Neuronal stem cell (in vitro differentiated cells): ENCODE results near the gene GPATCH1.
A peak's percentile ranks its signal among the peaks of the same experiment; 100 is the strongest.

Experiments used
- DNase-seq: peaks from one replicate; pipeline ENCODE4 v3.0.0-alpha.2; 2013; ENCODE audit warnings: low spot score
- H2AFZ ChIP-seq: one replicate; pipeline ENCODE4 v1.6.1; 2013; ENCODE audit warnings: mild to moderate bottlenecking, low read length, inconsistent platforms
- H2AK5ac ChIP-seq: 2 replicates; pipeline ENCODE4 v1.6.1; 2013; ENCODE audit warnings: low read depth, mild to moderate bottlenecking, inconsistent platforms, low read length, moderate library complexity, mixed read lengths
- H2BK120ac ChIP-seq: 2 replicates; pipeline ENCODE4 v1.6.1; 2013; ENCODE audit warnings: low read depth, mild to moderate bottlenecking, inconsistent platforms, low read length, moderate library complexity, mixed read lengths
- H2BK12ac ChIP-seq: one replicate; pipeline ENCODE4 v1.6.1; 2013; ENCODE audit warnings: low read length, inconsistent platforms
- H2BK15ac ChIP-seq: 2 replicates; pipeline ENCODE4 v1.6.1; 2013; ENCODE audit warnings: mild to moderate bottlenecking, low read length, inconsistent platforms, mixed read lengths
- H2BK5ac ChIP-seq: one replicate; pipeline ENCODE4 v1.6.1; 2013; ENCODE audit warnings: inconsistent platforms, mild to moderate bottlenecking, low read length, moderate library complexity
- H3K14ac ChIP-seq: one replicate; pipeline ENCODE4 v1.6.1; 2013; ENCODE audit warnings: low read length, inconsistent platforms
- H3K18ac ChIP-seq: 2 replicates; pipeline ENCODE4 v1.6.1; 2013; ENCODE audit warnings: low read length, inconsistent platforms
- H3K23ac ChIP-seq: 2 replicates; pipeline ENCODE4 v1.6.1; 2013; ENCODE audit warnings: low read depth, mild to moderate bottlenecking, mixed read lengths, low read length, inconsistent platforms; ENCODE audit not compliant: poor library complexity
- H3K27ac ChIP-seq: replicated peaks from 3 replicates; pipeline ENCODE4 v1.5.1; 2013; ENCODE audit warnings: low read length, inconsistent platforms
- H3K27me3 ChIP-seq, 3 experiments: 2 replicates each; pipeline ENCODE4 v1.6.1; 2013; ENCODE audit warnings: low read length in 3 of 3, mild to moderate bottlenecking in 2 of 3, inconsistent platforms in 1 of 3, low read depth in 1 of 3, mixed read lengths in 1 of 3, moderate library complexity in 1 of 3; ENCODE audit not compliant: control insufficient read depth in 3 of 3, insufficient read depth in 3 of 3
- H3K36me3 ChIP-seq, 2 donors: replicated peaks in 1 of 2; 2 replicates each; pipeline ENCODE4 v1.6.1; 2013; ENCODE audit warnings: low read length in 2 of 2; ENCODE audit not compliant: control insufficient read depth in 2 of 2, insufficient read depth in 2 of 2
- H3K4ac ChIP-seq: 2 replicates; pipeline ENCODE4 v1.6.1; 2013; ENCODE audit warnings: inconsistent platforms, mild to moderate bottlenecking, low read length, moderate library complexity
- H3K4me1 ChIP-seq, 2 donors: 1 replicate in 1 of 2; 2 replicates in 1 of 2; pipeline ENCODE4 v1.6.1; 2013; ENCODE audit warnings: low read length in 2 of 2, low read depth in 1 of 2; ENCODE audit not compliant: control insufficient read depth in 2 of 2, insufficient read depth in 1 of 2
- H3K4me2 ChIP-seq: one replicate; pipeline ENCODE4 v1.6.1; 2013; ENCODE audit warnings: mild to moderate bottlenecking, low read length, inconsistent platforms; ENCODE audit not compliant: insufficient read depth, poor library complexity, severe bottlenecking
- H3K4me3 ChIP-seq, 2 donors: 2 replicates each; pipeline ENCODE4 v1.5.1; 2013; ENCODE audit warnings: low read length in 2 of 2, mild to moderate bottlenecking in 2 of 2, inconsistent platforms in 1 of 2, moderate library complexity in 1 of 2
- H3K79me1 ChIP-seq: one replicate; pipeline ENCODE4 v1.6.1; 2013; ENCODE audit warnings: low read depth, mild to moderate bottlenecking, inconsistent platforms, low read length, moderate library complexity
- H3K9ac ChIP-seq: one replicate; pipeline ENCODE4 v1.6.1; 2013; ENCODE audit warnings: mild to moderate bottlenecking, low read depth, low read length, inconsistent platforms; ENCODE audit not compliant: poor library complexity
- H3K9me3 ChIP-seq, 2 donors: replicated peaks in 1 of 2; 2 replicates each; pipeline versions ENCODE3 to v1.6.1; 2013; ENCODE audit warnings: low read length in 2 of 2, mild to moderate bottlenecking in 2 of 2, inconsistent platforms in 1 of 2, low read depth in 1 of 2, mixed read lengths in 1 of 2, moderate library complexity in 1 of 2; ENCODE audit not compliant: control insufficient read depth in 2 of 2, insufficient read depth in 1 of 2
- H4K8ac ChIP-seq: one replicate; pipeline ENCODE4 v1.6.1; 2013; ENCODE audit warnings: low read depth, mild to moderate bottlenecking, inconsistent platforms, low read length, moderate library complexity
- H4K91ac ChIP-seq: one replicate; pipeline ENCODE4 v1.6.1; 2013; ENCODE audit warnings: low read length, low read depth, mild to moderate bottlenecking, inconsistent platforms; ENCODE audit not compliant: poor library complexity
- WGBS, 2 donors: extraction: QIAGEN DNeasy Blood & Tissue Kit; methylation state at CpG; one replicate each; pipeline ENCODE4 v1.1.7; 2013; ENCODE audit warnings: missing lambda C conversion rate in 2 of 2, mixed read lengths in 1 of 2; ENCODE audit not compliant: insufficient read length in 2 of 2, insufficient replicate concordance in 1 of 2; ENCODE audit errors: extremely low coverage in 2 of 2; 5-methylcytosine and 5-hydroxymethylcytosine counted together

GPATCH1 gene

DNA sequence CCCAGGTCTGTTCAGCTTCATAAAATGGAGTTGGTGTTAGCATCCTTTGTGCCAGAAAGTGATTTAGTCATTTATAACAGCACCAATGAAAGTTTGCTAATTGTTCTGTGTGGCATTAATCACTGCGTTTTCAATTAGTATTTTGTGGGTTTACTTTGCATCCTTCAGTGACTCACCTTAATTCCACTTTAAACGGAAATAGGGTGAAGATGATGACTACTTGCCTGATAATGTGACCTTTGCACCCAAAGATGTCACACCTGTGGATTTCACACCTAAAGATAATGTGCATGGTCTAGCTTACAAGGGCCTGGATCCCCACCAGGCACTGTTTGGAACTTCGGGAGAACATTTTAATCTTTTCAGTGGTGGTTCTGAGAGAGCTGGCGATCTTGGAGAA is 15.0 kb downstream of the GPATCH1 start:
- no peak overlapping the region for H3K9ac ChIP-seq
- no peak overlapping the region for H2BK120ac ChIP-seq
- DNase-seq: no peak
- no peak overlapping the region for H4K8ac ChIP-seq
- no CpG with 5 or more reads among the region's 4 CpGs for WGBS, 2 donors
- H3K4me2 ChIP-seq: no peak overlapping the region
- H3K79me1 ChIP-seq: no peaks in the 10 kb centered on the region
- H2AFZ ChIP-seq: no peak overlapping the region
- H3K4me3 ChIP-seq: no peak overlapping the region
- H2BK5ac ChIP-seq: no peak overlapping the region
- no peak overlapping the region for H2BK12ac ChIP-seq
- no peaks in the 10 kb centered on the region for H3K27me3 ChIP-seq
- no peak overlapping the region for H3K23ac ChIP-seq
- no peak overlapping the region for H3K27ac ChIP-seq
- no peak overlapping the region for H4K91ac ChIP-seq
- H3K18ac ChIP-seq: no peak overlapping the region
- no peak overlapping the region for H2AK5ac ChIP-seq
- H3K4ac ChIP-seq: no peak overlapping the region
- H2BK15ac ChIP-seq: no peak overlapping the region
- no peaks in the 10 kb centered on the region for H3K4me1 ChIP-seq
- no peak overlapping the region for H3K14ac ChIP-seq
- H3K9me3 ChIP-seq: no peaks in the 10 kb centered on the region
- H3K36me3 ChIP-seq: peaks cover 44 to 70% of the 10 kb centered on the region in 2 donors

DNA sequence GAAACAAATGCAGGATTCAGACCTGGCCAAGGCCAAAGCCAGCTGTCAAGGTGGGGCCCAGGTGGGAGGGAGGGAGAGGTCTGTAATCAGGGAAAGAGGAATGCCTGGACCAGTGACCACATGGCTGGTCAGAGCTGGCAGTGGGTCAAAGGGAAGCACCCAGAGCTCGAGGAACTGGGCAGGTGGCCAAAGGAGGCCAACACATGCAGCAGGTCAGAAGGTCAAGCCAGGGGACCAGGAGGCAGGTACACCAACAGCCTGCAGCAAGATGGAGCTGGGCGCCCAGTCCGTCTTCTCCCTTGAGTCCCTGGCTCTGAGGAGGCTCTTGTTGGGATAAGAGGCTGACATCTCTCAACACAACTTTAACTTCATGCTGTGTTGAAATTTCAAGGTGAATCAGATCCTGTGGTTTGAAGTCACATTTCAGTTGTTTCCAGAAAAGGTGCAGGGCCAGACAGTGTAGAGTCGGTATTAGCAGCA is 17.1 kb downstream of the GPATCH1 start:
- no peak for DNase-seq
- Histone ChIP-seq H2BK12ac (no peak overlapping the region), H4K8ac (no peak overlapping the region), H3K9me3 (no peaks in the 10 kb centered on the region), H2BK120ac (no peak overlapping the region), H3K79me1 (no peaks in the 10 kb centered on the region), H3K14ac (no peak overlapping the region), H3K4me3 (no peak overlapping the region), H3K27ac (no peak overlapping the region), H3K9ac (no peak overlapping the region), H2AK5ac (no peak overlapping the region), H2AFZ (no peak overlapping the region), H2BK15ac (no peak overlapping the region), H3K4ac (no peak overlapping the region), H2BK5ac (no peak overlapping the region), H3K18ac (no peak overlapping the region), H3K23ac (no peak overlapping the region), H3K4me2 (no peak overlapping the region), H4K91ac (no peak overlapping the region), H3K36me3 (peaks cover 45 to 71% of the 10 kb centered on the region in 2 donors), H3K4me1 (no peaks in the 10 kb centered on the region), H3K27me3 (no peaks in the 10 kb centered on the region)
- no CpG with 5 or more reads among the region's 4 CpGs for WGBS, 2 donors

DNA sequence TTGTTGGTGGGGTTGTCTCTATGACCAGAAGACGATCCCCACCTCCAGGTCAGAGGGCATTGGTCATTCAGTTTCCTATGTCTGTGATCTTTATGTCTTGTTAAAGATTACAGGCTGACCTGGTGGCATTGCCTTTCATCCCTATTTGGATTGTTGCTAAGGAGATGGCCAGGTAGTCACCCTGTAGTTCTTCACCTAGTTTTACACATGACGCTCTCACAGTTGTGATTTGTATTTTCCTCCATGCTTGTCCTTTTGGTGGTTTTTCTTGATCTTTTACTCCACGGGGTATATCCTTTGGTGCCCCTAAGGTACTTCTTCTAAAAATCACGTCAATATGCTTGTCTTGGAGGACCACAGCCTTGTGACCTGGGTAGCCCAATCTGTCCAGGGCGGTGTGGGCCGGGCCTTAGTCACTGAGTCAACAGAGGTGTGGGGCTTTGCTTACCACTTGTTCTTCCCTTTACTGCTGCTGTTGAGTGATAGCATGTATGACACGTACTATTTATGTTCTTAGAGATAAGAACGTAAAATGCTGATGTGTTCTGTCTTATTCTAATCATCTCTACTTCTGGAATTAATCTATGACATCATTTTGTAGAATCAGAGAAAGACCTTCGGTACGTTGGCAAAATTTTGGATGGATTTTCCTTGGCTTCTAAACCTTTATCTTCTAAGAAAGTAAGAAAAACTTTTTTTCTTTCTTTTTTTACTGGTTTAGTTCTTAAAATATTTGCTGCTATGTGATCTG is 20.1 kb downstream of the GPATCH1 start:
- no peak overlapping the region for H3K27ac ChIP-seq
- DNase-seq: no peak
- no peak overlapping the region for H3K14ac ChIP-seq

DNA sequence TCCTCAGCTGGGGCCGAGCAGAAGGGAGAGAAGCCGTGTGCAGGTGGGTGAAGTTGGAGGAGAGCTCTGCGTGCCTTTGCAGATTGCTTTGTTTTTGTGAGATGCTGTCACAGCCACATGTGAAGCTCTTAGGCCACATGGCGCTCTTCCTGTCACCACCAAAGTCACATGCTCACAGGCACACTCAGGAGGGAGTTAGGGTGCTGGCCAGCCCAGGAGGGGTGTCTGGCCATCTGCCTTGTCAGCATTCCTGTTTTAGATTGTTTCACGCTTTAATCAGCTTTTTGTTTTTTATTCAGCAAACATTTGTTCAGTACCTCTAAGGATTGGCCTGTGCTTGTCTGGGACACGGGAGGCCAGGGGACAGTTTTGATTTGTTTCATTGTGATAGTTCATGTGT is 21.9 kb downstream of the GPATCH1 start:
- no peaks in the 10 kb centered on the region for H3K27me3 ChIP-seq
- H3K18ac ChIP-seq: no peak overlapping the region
- H4K8ac ChIP-seq: no peak overlapping the region
- H3K4me1 ChIP-seq: no peaks in the 10 kb centered on the region
- H2AK5ac ChIP-seq: no peak overlapping the region
- no peak overlapping the region for H3K4me2 ChIP-seq
- H3K27ac ChIP-seq: no peak overlapping the region
- no peak overlapping the region for H2BK120ac ChIP-seq
- no peaks in the 10 kb centered on the region for H3K9me3 ChIP-seq
- H2BK15ac ChIP-seq: no peak overlapping the region
- H3K36me3 ChIP-seq: peaks cover 26 to 61% of the 10 kb centered on the region in 2 donors
- no peak overlapping the region for H2BK5ac ChIP-seq
- WGBS, 2 donors: no CpG with 5 or more reads among the region's 6 CpGs
- no peak overlapping the region for H3K4ac ChIP-seq
- peak overlapping the region; percentile 40 for H3K14ac ChIP-seq
- no peak overlapping the region for H3K23ac ChIP-seq
- no peak overlapping the region for H2AFZ ChIP-seq
- DNase-seq: no peak
- H3K9ac ChIP-seq: peak overlapping the region; percentile 12
- H3K79me1 ChIP-seq: no peaks in the 10 kb centered on the region
- H4K91ac ChIP-seq: no peak overlapping the region
- H3K4me3 ChIP-seq: no peak overlapping the region
- H2BK12ac ChIP-seq: no peak overlapping the region

More for the DNA sequence above, 20.1 kb downstream of the GPATCH1 start:
- H3K36me3 ChIP-seq: peaks cover 27 to 54% of the 10 kb centered on the region in 2 donors
- H3K4me3 ChIP-seq: no peak overlapping the region
- no peak overlapping the region for H3K4me2 ChIP-seq
- H4K8ac ChIP-seq: no peak overlapping the region
- no peaks in the 10 kb centered on the region for H3K9me3 ChIP-seq
- no peak overlapping the region for H2BK12ac ChIP-seq
- H2BK15ac ChIP-seq: no peak overlapping the region
- H2BK5ac ChIP-seq: no peak overlapping the region
- H3K18ac ChIP-seq: no peak overlapping the region
- H2BK120ac ChIP-seq: no peak overlapping the region
- H3K9ac ChIP-seq: no peak overlapping the region
- H3K27me3 ChIP-seq: no peaks in the 10 kb centered on the region
- H3K4ac ChIP-seq: no peak overlapping the region
- no peak overlapping the region for H2AK5ac ChIP-seq
- WGBS, 2 donors: no CpG with 5 or more reads among the region's 10 CpGs
- no peak overlapping the region for H2AFZ ChIP-seq
- H3K79me1 ChIP-seq: no peaks in the 10 kb centered on the region
- no peaks in the 10 kb centered on the region for H3K4me1 ChIP-seq
- H4K91ac ChIP-seq: no peak overlapping the region
- no peak overlapping the region for H3K23ac ChIP-seq
